NK-92 treated with Interleukin-12 subunit alpha and Interleukin-12 subunit beta, amount 100 ng/mL, for 24 hours (cell line): ENCODE results near the gene ACBD4.
A peak's percentile ranks its signal among the peaks of the same experiment; 100 is the strongest.

Source experiments
- DNase-seq: peaks from one replicate; lab custom pipeline; 2025; lab: John Stamatoyannopoulos, UW

The ACBD4 gene

GRCh38 chr17:45155483-45155882 lies 20.0 kb downstream of the ACBD4 start:
- no peak for DNase-seq

GRCh38 chr17:45156242-45156641 lies 20.8 kb downstream of the ACBD4 start:
- DNase-seq: no peak

GRCh38 chr17:45160447-45161287 lies 25.2 kb downstream of the ACBD4 start:
- peak; percentile 72 for DNase-seq

- peak; percentile 96 for DNase-seq
Observed at GRCh38 chr17:45161288-45162024, 26.0 kb downstream of the ACBD4 start, which contains the start of gene HEXIM2. TSS of gene HEXIM2 (plus strand) at chr17:45161875. CDS start at chr17:45162794, 919 bp downstream.

GRCh38 chr17:45162025-45162687 lies 26.7 kb downstream of the ACBD4 start:
- DNase-seq: no peak

GRCh38 chr17:45164734-45165269 lies 29.3 kb downstream of the ACBD4 start:
- DNase-seq: no peak

- DNase-seq: no peak
Observed at GRCh38 chr17:45168991-45169752, 33.7 kb downstream of the ACBD4 start.

GRCh38 chr17:45170280-45170930 lies 34.9 kb downstream of the ACBD4 start:
- DNase-seq: no peak

GRCh38 chr17:45170931-45171337 lies 35.4 kb downstream of the ACBD4 start:
- no peak for DNase-seq

- no peak for DNase-seq
Observed at GRCh38 chr17:45171338-45172231, 36.1 kb downstream of the ACBD4 start.

- DNase-seq: no peak
Observed at GRCh38 chr17:45172232-45172540, 36.7 kb downstream of the ACBD4 start.

- peak; percentile 35 for DNase-seq
Observed at GRCh38 chr17:45172541-45173286, 37.2 kb downstream of the ACBD4 start.

GRCh38 chr17:45175759-45176115 lies 40.2 kb downstream of the ACBD4 start:
- DNase-seq: no peak

- DNase-seq: no peak
Observed at GRCh38 chr17:45177563-45177962, 42.1 kb downstream of the ACBD4 start.

GRCh38 chr17:45184144-45184543 lies 48.7 kb downstream of the ACBD4 start:
- DNase-seq: no peak

GRCh38 chr17:45186801-45187354 lies 51.4 kb downstream of the ACBD4 start:
- no peak for DNase-seq

GRCh38 chr17:45189009-45189408 lies 53.5 kb downstream of the ACBD4 start:
- no peak for DNase-seq

- no peak for DNase-seq
Observed at GRCh38 chr17:45190503-45191255, 55.2 kb downstream of the ACBD4 start.
